ENCODE data around the gene RPUSD3.
"Not testable (repeated sequence)": the region's sequence is repeated elsewhere in the genome, so short reads cannot be mapped to it uniquely, and the experiment has no call there.

The RPUSD3 gene

GRCh38 chr3:9843715-9844438 is at the start of gene RPUSD3:
Gene RPUSD3, minus strand, starts transcription at chr3:9844008. Its CDS starts 18 bp downstream, at chr3:9843990.
- DNase-seq = peak; percentile 67

- DNase-seq = no peak
Observed at GRCh38 chr3:9891072-9891622, 47.3 kb upstream of the RPUSD3 start.

GRCh38 chr3:9890249-9891071 is 46.7 kb upstream of the RPUSD3 start, which contains the start of gene JAGN1:
Gene JAGN1, plus strand, starts transcription at chr3:9890610. Its CDS starts 113 bp downstream, at chr3:9890723.
- peak; percentile 46 for DNase-seq

- DNase-seq = no peak
Observed at GRCh38 chr3:9889405-9889804, 45.6 kb upstream of the RPUSD3 start.

GRCh38 chr3:9888540-9888939 is 44.7 kb upstream of the RPUSD3 start:
- no peak for DNase-seq

- DNase-seq = no peak
Observed at GRCh38 chr3:9887480-9887879, 43.7 kb upstream of the RPUSD3 start.

- no peak for DNase-seq
Observed at GRCh38 chr3:9886328-9886727, 42.5 kb upstream of the RPUSD3 start.

GRCh38 chr3:9884555-9885165 is 40.9 kb upstream of the RPUSD3 start:
- no peak for DNase-seq

GRCh38 chr3:9883706-9884554 is 40.1 kb upstream of the RPUSD3 start:
- DNase-seq = no peak

GRCh38 chr3:9881441-9881840 is 37.6 kb upstream of the RPUSD3 start:
- DNase-seq = no peak

GRCh38 chr3:9879830-9880549 is 36.2 kb upstream of the RPUSD3 start, which contains the start of gene CIDEC:
Gene CIDEC, minus strand, starts transcription at chr3:9880253. Its CDS starts 1,767 bp downstream, at chr3:9878486.
- no peak for DNase-seq

- no peak for DNase-seq
Observed at GRCh38 chr3:9878700-9879099, 34.9 kb upstream of the RPUSD3 start.

GRCh38 chr3:9876991-9877390 is 33.2 kb upstream of the RPUSD3 start:
- DNase-seq = no peak

GRCh38 chr3:9876255-9876654 is 32.4 kb upstream of the RPUSD3 start:
- not testable (repeated sequence) for DNase-seq

GRCh38 chr3:9875448-9875847 is 31.6 kb upstream of the RPUSD3 start:
- peak; percentile 52 for DNase-seq

- DNase-seq = not testable (repeated sequence)
Observed at GRCh38 chr3:9872067-9872466, 28.3 kb upstream of the RPUSD3 start.

- DNase-seq = no peak
Observed at GRCh38 chr3:9870978-9871377, 27.2 kb upstream of the RPUSD3 start.

- no peak for DNase-seq
Observed at GRCh38 chr3:9869955-9870354, 26.1 kb upstream of the RPUSD3 start.

GRCh38 chr3:9867106-9867505 is 23.3 kb upstream of the RPUSD3 start:
- DNase-seq = no peak

- DNase-seq = no peak
Observed at GRCh38 chr3:9866639-9867038, 22.8 kb upstream of the RPUSD3 start.

GRCh38 chr3:9865125-9865637 is 21.4 kb upstream of the RPUSD3 start:
- DNase-seq = not testable (repeated sequence)
